Muscle of back (tissue), 13 donors: ENCODE results near the gene TMEM184C. TPM values are rescaled to one million over a fixed set of nuclear protein-coding genes. Genes with fewer than 3 reads are reported as not detected.

Experiments used
- DNase-seq, 3 donors: peaks; one replicate each; pipeline versions ENCODE4 v3.0.0 to v3.0.0-alpha.2; 2013
- long read RNA-seq, 9 donors: transcript quantifications; one replicate each; lab custom pipeline, GENCODE V29; 2026
- polyA plus RNA-seq, 10 donors: library from polyadenylated mRNA; unstranded; fragments of 120-200 nt; gene quantifications; one replicate each; pipeline ENCODE4 v1.2.1, GENCODE V29; 2013; ENCODE audit not compliant: insufficient read length in 10 of 10

TMEM184C gene
- 10 to 100 TPM; 15.9 to 25.7 (median 21.6) TPM for polyA plus RNA-seq
- long read RNA-seq, donor 1, full-length matches to known transcripts: 7 of 7 reads
- long read RNA-seq, donor 1, partial matches to known transcripts: 0 of 7 reads
- long read RNA-seq, donor 1, other reads (novel, unspliced or antisense): 0 of 7 reads
- long read RNA-seq, donor 2, full-length matches to known transcripts: 2 of 2 reads
- long read RNA-seq, donor 2, partial matches to known transcripts: 0 of 2 reads
- long read RNA-seq, donor 2, other reads (novel, unspliced or antisense): 0 of 2 reads
- long read RNA-seq, donor 3: 0 reads
- long read RNA-seq, donor 4, full-length matches to known transcripts: 2 of 2 reads
- long read RNA-seq, donor 4, partial matches to known transcripts: 0 of 2 reads
- long read RNA-seq, donor 4, other reads (novel, unspliced or antisense): 0 of 2 reads
- long read RNA-seq, donor 5, full-length matches to known transcripts: 9 of 9 reads
- long read RNA-seq, donor 5, partial matches to known transcripts: 0 of 9 reads
- long read RNA-seq, donor 5, other reads (novel, unspliced or antisense): 0 of 9 reads
- long read RNA-seq, donor 6, full-length matches to known transcripts: 6 of 20 reads
- long read RNA-seq, donor 6, partial matches to known transcripts: 7 of 20 reads
- long read RNA-seq, donor 6, other reads (novel, unspliced or antisense): 7 of 20 reads
- long read RNA-seq, donor 7, full-length matches to known transcripts: 1 of 1 reads
- long read RNA-seq, donor 7, partial matches to known transcripts: 0 of 1 reads
- long read RNA-seq, donor 7, other reads (novel, unspliced or antisense): 0 of 1 reads
- long read RNA-seq, donor 8, full-length matches to known transcripts: 3 of 3 reads
- long read RNA-seq, donor 8, partial matches to known transcripts: 0 of 3 reads
- long read RNA-seq, donor 8, other reads (novel, unspliced or antisense): 0 of 3 reads
- long read RNA-seq, donor 9: 0 reads

DNA sequence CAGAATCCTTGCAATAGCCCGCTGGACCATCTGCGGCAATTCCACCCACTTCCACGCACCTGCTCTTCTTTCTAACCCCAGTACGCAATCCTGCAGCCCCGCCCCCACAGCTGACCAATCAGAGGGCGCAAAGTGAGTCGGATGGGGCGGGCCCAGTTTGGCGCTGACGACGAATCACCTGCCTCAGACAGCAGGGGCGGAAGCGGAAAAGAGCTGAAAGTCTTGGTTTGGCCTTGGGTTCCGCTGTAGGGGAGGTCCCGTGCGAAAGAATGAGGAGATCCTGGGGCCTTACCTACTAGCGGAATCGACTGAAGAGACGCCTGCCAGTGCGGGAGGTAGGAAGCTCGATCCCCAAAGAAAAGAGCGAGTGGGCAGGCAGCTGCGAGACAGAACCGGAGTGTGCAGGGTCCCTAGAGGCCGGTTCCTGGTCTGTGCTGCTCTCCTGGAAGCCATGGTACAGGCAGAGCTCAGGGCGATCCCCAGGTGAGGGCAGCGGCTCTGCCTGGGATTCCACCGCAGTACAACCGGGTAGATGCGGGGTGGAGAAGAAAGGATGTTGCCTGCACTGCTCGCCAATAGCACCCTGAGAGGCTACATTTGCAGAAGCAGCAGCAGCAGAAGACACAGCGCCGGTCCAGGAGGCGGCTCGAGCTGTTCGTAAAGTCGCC, at the start of gene TMEM184C:
Gene TMEM184C, plus strand, starts transcription at position 225 of the 668 bp plus-strand sequence. CDS start 560 bp downstream, outside the sequence.
- peak; percentile 94 to 98 (median 95) for DNase-seq

DNA sequence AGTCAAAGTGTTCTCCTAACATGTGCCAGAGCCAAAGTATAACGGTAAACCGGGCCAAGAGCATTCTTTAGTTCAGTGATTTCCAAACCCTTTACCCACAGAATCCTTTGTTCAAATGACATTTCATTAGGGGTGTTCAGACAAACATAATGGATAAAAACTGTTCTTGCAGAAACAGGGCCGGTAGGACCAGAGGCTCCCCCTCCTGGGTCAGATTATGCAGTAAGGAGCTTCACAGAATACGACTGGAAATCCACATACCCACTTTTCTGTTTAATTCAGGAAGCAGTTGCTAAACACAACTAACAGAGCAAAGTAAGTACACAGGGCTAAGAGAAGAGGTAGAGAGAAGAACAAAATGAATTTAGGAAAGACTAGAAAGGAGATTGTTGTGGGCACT, 46.6 kb upstream of the TMEM184C start:
- DNase-seq: peak in 1 of 3 donors; percentile 51

- DNase-seq: no peak
These were observed 46.0 kb upstream of the TMEM184C start for GRCh38 chr4:147571036-147571770.

DNA sequence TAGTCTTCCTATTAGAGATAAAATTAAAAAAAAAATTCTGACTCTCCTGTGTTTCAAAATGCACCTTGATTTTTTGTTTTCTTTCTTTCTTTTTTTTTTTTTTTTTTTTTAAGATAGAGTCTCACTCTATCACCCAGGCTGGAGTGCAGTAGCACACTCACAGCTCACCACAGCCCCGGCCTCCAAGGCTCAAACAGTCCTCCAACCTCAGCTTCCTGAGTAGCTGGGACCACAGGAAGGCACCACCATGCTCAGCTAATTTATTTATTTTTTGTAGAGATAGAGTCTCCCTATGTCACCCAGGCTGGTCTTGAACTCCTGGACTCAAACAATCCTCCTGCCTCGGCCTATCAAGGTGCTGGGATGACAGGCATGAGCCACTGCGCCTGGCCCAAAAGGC, 41.1 kb upstream of the TMEM184C start:
- no peak for DNase-seq

- no peak for DNase-seq
These were observed 39.1 kb upstream of the TMEM184C start for GRCh38 chr4:147578051-147578476.

DNA sequence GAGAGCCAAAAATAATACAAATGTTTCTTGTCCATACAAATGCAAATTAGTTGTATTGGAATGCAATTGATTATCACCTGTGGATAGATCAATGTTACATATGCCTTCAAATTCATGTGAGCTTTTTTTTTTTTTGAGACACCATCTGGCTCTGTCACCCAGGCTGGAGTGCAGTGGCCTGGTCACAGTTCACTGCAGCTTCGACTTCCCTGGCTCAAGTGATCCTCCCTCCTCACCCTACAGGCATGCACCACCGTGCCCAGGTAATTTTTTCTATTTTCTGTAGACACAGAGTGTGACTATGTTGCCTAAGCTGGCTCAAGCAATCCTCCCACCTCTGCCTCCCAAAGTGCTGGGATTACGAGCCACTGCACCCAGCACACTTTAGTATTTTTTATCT, 38.6 kb upstream of the TMEM184C start:
- no peak for DNase-seq

GRCh38 chr4:147580396-147580795, 36.8 kb upstream of the TMEM184C start:
- DNase-seq: no peak

DNA sequence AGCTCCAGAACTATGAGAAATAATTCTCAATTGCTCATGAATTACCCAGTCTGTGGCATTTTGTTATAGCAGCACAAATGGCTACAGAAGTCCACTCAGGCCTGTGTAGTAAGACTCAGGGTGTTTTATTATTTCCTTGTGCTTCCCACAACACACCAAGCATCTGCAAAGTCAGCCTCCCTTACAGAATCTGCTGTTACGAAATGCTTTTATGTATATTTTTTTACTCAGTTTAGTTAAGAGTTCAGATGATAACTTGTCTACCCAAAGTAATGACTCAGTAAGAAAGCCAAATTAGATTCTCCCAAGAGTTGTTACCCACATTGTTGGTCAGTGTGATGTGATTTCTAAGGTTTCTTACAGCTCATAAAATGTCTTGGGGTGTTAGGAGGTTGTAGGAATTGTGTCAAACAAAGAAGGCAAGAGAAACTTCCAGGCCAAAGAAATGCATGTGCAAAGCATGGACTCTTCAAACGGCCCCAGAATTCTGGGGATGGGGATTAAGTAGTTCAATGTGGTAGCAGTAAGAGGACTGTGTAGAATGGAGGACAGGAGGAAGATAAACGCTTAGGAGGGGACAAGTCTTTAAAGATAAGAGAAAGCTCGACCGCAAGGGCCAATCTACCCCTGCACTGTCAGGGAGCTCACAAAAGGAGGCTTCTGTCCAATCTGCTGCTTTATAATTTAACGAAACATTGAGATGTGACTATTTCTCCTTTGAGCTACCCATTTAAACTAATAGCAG, 35.4 kb upstream of the TMEM184C start:
- no peak for DNase-seq

DNA sequence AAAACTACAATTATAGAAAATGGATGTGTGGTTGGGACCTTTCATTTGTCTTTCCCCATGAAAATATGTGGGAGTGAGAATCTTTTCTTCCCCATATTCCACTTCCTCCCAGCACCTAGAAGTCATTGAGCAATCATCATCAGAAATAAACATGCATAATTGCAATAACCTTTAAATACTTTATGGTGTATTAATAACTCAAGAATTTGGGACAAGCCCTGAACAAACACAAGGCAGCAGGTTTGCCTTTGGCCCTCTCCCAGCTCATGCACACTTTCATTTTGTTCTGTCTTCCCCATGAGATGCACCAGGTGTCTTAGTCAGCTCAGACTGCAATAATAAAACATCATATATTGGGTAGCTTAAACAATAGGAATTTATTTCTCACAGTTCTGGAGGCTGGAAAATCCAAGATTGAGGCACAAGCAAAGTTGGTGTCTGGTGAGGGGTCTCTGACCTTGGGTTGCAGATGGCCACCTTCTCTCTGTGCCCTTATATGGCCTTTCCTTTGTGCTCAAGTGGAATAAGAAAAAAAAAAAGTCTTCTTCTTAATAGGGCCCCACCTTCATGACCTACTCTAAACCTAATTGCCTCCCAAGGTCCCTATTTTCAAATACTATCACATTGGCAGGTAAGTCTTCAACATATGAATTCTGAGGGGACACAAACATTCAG, 34.7 kb upstream of the TMEM184C start:
- no peak for DNase-seq

DNA sequence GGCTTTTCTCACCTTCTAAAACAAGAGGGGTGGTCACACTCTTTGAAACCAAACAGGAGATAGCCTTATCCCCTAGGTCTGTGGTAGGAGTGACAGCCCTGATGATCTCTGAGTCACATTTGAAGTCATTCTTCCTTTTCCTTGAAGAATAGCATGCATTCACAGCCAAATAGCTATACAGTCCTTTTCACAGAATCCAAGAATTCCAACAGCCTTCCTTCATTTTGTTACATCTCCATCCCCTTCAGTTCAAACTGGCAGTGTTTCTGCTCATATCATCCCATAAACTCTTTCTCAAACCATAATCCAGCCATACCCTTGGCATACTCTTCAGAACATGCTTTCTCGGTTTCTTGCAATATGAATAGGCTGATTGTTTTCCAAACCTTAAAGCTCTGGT, 33.3 kb upstream of the TMEM184C start:
- no peak for DNase-seq

- DNase-seq: no peak
These were observed 31.2 kb upstream of the TMEM184C start for GRCh38 chr4:147586032-147586431.

DNA sequence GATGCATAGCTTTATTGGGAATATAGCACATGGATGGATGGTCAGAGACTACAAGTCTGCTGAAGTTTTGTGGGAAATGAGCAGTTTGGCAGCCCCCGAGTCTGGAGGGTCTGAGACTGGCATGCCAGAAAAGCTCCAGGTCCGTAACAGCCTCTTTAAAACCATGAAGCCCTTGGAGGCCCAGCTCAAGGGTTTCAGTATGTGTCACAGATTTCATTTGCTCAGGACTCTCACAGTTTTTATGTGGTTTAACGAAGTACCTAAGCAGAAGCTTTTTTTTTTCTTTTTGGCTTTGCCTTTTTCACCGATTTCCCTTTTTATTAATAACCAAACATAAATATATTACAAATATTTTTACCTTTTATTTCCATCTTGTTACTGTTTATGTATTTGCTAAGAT, 30.6 kb upstream of the TMEM184C start:
- DNase-seq: no peak

- DNase-seq: no peak
These were observed 30.2 kb upstream of the TMEM184C start for GRCh38 chr4:147587041-147587440.

- DNase-seq: no peak
These were observed 27.6 kb upstream of the TMEM184C start for GRCh38 chr4:147589586-147589985.

DNA sequence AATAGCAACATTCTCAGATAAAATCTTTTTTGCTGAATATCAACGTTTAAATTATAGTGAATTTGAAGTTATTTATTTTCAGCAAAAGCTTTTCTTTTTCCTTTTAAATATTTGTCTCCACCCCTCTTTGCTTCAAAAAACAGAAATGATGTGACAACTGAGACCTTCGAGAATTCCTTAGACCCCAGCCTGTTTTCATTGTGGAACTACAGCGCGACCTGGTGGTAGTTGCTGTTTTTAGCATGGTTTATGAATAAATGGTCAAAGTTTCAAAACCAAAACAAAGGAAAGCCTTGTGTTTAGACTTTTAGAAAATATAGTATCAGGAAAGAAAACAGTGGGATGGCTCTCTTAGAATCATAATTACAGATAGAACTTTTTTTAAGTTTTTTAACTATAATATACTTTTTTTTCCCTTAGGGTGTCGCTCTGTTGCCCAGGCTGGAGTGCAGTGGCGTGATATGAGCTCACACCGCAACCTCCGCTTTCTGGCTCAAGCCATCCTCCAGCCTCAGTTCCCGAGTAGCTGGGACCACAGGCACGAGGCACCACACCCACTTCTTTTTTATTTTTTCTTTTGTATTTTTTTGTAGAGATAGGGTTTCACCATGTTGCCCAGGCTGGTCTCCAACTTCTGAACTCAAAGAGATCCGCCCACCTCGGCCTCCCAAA, 26.8 kb upstream of the TMEM184C start:
- peak; percentile 68 to 87 (median 74) for DNase-seq

DNA sequence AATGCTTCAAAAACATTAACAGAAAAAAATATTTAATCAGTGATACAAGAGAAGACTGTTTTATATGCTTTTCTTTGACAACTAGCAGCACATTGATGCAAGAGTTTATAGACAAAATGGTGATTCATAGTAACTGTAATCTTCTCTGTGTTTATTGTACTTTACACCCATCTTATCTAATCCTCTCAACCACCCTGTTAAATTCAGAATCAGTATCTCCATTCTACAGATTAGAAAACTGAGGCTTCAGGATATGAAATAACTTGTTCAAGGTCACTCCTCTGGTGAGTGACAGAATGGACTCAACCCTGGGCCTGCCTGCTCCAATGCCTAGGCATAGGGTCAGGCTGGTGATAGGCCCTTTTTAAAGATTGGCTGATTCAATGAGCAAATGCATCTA, 26.1 kb upstream of the TMEM184C start:
- no peak for DNase-seq

DNA sequence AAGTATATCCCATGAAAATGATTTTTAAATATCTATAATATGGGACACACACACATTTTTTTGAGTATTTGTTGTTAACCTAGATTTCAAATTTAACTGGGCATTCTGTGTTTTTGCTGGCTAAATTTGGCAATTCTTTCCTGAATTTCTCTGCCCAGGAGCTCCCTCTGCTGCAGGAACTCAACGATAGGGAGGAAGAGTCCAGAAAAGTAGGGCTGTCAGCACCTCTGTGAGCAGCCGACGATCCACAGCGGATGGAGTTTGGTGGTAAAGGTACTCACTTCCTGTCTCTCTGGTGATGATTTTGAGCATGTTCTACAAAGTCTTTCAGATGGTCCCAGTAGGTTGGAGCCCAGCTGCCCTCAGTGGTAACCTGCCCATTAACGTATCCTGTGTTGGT, 23.1 kb upstream of the TMEM184C start:
- DNase-seq: no peak

DNA sequence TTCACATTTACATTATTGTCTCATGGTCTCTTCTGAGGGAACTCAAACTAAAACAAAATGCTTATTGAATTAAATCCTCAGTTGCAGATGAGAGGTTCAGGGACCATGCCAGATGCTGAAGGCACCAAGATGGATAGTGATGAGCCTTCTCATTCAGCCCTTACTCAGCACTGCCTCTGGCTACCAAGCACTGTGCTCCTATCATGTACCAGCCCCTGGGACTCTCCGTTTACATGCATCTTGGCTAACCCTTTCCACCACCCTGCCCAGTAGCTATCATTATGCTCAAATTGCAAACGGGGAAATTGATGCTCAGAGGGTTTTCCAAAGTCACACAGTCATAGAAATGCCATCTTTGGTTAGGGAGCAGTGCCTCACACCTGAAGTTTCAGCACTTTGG, 22.6 kb upstream of the TMEM184C start:
- DNase-seq: no peak

DNA sequence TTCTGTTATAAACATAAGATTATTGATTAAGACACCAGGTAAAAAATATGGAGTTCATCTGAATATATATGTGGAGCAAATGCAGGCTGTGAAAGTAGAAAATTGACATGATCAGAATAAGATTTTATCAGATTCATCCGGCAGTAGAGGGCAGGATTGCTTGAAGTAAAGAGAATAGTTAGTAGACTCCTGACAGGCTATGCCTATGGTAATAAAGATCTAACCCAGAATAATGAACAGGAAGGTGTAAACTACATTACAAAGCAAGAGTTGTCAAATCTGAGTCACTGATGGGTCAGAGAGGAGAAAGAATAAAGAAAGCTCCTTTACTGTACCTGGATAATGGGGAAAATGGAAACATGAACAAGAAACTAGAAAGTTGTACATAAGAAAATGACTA, 20.8 kb upstream of the TMEM184C start:
- peak in 1 of 3 donors; percentile 48 for DNase-seq
